Psoas muscle (tissue), 8 donors: ENCODE measurements around the gene COL4A4. TPM values are rescaled to one million over a fixed set of nuclear protein-coding genes. Genes with fewer than 3 reads are reported as not detected.
"Not testable (repeated sequence)": the region's sequence is repeated elsewhere in the genome, so short reads cannot be mapped to it uniquely, and the experiment has no call there.

Source experiments
- ATAC-seq, 4 donors: fragments of 200-7000 bp; cut with Tn5 transposase; one replicate each; pipeline ENCODE4 v1.9.1; 2020; ENCODE audit warnings: moderate library complexity in 3 of 4, mild to moderate bottlenecking in 2 of 4
- DNase-seq, 2 donors: peaks; one replicate each; pipeline ENCODE4 v3.0.0-alpha.2; 2020
- H3K27ac ChIP-seq: fragments of 200-600 bp; one replicate; pipeline ENCODE4 v1.8.0; 2022
- H3K27me3 ChIP-seq, 3 donors: fragments of 200-600 bp in 1 of 3; one replicate each; pipeline versions ENCODE4 v1.6.1 to v1.8.0; 2013 to 2022; ENCODE audit warnings: low read length in 2 of 3, mild to moderate bottlenecking in 2 of 3, moderate library complexity in 1 of 3; ENCODE audit not compliant: insufficient read depth in 3 of 3
- H3K36me3 ChIP-seq, 2 donors: fragments of 200-600 bp in 1 of 2; one replicate each; pipeline versions ENCODE4 v1.6.1 to v1.8.0; 2013 to 2022; ENCODE audit warnings: low read depth in 1 of 2, mild to moderate bottlenecking in 1 of 2, moderate library complexity in 1 of 2; ENCODE audit not compliant: insufficient read depth in 1 of 2
- H3K4me1 ChIP-seq: fragments of 200-600 bp; one replicate; pipeline ENCODE4 v1.8.0; 2022
- H3K4me3 ChIP-seq: fragments of 200-600 bp; one replicate; pipeline ENCODE4 v1.8.0; 2022; ENCODE audit warnings: mild to moderate bottlenecking
- H3K9me3 ChIP-seq: fragments of 200-600 bp; one replicate; pipeline ENCODE4 v1.8.0; 2022
- whole genome bisulfite sequencing, 3 donors: extraction: QIAGEN DNeasy Blood & Tissue Kit; methylation state at CpG; one replicate each; pipeline versions ENCODE4 v1.1.6 to v1.1.7; 2013; 5-methylcytosine and 5-hydroxymethylcytosine counted together
- intact Hi-C, 2 donors: fragments of 100-400 bp; cut with DNase I; formaldehyde crosslinking; loops; one replicate each; pipeline versions ENCODE4 v1.11.0 to v1.14.2; 2022
- polyA plus RNA-seq, 3 donors: library from polyadenylated mRNA; stranded (reverse); fragments of 200-250 nt; gene quantifications; one replicate each; pipeline ENCODE4 v1.2.3, GENCODE V29; 2013
- total RNA-seq, 4 donors: library from RNA; stranded (reverse); fragmentation: NEBNext Ultra II Directional in 2 of 4; extraction: Animal tissue kit (Norgen Biotek cat#: 25700) in 2 of 4; gene quantifications; one replicate each; pipeline versions ENCODE4 v1.2.1 to v1.2.4, GENCODE V29; 2021 to 2023
- TF ChIP-seq, protein P1 (sequence below): fragments of 200-600 bp; IDR thresholded peaks from one replicate; pipeline ENCODE4 v1.8.0; 2022; ENCODE audit warnings: antibody characterized with exemption
- donor health status: healthy with polysubstance abuse.
- donor health status: DM: no; HTN: no; CAD: no; lungs with moderate emphysema.
- donor health status: Bipolar disorder and iron deficiency.
- donor health status: healthy.
- donor health status: DM: yes; HTN: yes; CAD: no.
- donor health status: DM: no; HTN: no; CAD: no.
- donor health status: DM: no; HTN: no; CAD: no.
- donor health status: DM: yes; HTN: yes; CAD: no.

The COL4A4 gene
- total and polyA plus RNA-seq, 7 donors = 1.7 to 16.0 (median 4.6) TPM

DNA sequence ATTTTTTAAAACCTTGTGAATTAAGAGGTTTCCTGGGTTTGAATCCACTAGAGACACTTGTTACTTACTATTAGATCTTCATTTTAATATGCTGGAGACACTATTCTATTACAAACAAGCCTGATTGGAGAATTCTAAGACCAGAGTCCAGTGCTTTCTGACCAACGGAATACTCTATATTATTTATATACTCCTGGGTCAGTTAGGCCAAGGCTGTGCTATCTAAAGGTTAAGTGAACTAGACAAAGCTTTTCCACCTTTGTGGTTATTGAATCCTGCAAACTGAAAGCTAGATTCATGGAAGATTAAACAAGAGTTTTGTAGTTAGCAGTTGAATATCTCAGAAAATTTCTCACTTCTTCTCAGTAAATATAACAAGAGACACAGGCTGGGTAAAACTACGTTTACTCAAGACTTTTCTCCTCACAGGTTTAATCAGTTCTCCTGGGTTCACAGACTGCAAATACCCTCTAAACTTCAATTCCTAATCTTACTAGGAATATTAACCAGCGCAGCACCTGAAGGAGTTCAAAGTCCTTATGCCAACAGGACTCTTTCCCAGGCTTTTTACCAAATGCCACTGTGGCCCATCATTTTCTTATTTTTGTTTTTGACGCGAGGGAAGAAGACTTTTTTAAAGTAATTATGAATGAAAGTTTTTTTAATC, 66.4 kb downstream of the COL4A4 start:
- no peak for DNase-seq
- ATAC-seq = no peak
- Histone ChIP-seq H3K4me1 (no peaks in the 10 kb centered on the region), H3K27ac (no peak overlapping the region), H3K9me3 (no peaks in the 10 kb centered on the region), H3K27me3 (no peaks in the 10 kb centered on the region), H3K36me3 (peaks cover 0 to 97% of the 10 kb centered on the region in 2 donors), H3K4me3 (no peak overlapping the region)
- intact Hi-C loops = no loop called here
- WGBS, 3 donors = 80 to 87% (median 82%) methylated on average over 5 of the region's 5 CpGs
- TF ChIP-seq, protein P1, sequence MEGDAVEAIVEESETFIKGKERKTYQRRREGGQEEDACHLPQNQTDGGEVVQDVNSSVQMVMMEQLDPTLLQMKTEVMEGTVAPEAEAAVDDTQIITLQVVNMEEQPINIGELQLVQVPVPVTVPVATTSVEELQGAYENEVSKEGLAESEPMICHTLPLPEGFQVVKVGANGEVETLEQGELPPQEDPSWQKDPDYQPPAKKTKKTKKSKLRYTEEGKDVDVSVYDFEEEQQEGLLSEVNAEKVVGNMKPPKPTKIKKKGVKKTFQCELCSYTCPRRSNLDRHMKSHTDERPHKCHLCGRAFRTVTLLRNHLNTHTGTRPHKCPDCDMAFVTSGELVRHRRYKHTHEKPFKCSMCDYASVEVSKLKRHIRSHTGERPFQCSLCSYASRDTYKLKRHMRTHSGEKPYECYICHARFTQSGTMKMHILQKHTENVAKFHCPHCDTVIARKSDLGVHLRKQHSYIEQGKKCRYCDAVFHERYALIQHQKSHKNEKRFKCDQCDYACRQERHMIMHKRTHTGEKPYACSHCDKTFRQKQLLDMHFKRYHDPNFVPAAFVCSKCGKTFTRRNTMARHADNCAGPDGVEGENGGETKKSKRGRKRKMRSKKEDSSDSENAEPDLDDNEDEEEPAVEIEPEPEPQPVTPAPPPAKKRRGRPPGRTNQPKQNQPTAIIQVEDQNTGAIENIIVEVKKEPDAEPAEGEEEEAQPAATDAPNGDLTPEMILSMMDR = no peak

DNA sequence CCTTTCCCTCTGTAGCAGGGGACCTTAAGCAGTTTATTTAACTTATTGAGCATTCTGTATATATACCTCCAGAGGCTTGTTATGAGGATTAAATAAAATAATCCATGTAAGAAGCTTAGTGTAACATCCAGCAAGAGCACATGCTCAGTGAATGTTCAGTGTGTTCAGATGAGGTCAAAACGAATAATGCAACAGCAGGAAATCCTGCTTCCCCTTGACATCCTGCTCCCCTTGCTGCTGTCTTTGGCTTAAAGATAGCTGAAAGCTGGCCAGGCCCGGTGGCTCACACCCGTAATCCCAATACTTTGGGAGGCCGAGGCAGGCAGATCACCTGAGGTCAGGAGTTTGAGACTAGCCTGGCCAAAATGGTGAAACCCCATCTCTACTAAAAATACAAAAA, 68.7 kb downstream of the COL4A4 start:
- ATAC-seq (no peak), DNase-seq (no peak)
- WGBS, 3 donors = 48 to 58% (median 50%) methylated on average over 4 of the region's 4 CpGs
- H3K4me3 ChIP-seq = no peak overlapping the region
- no peak overlapping the region for H3K27ac ChIP-seq
- TF ChIP-seq, protein P1 = no peak
- H3K36me3 ChIP-seq = peaks cover 0 to 96% of the 10 kb centered on the region in 2 donors
- intact Hi-C loops = no loop called here
- H3K9me3 ChIP-seq = no peaks in the 10 kb centered on the region
- no peaks in the 10 kb centered on the region for H3K27me3 ChIP-seq
- no peaks in the 10 kb centered on the region for H3K4me1 ChIP-seq

DNA sequence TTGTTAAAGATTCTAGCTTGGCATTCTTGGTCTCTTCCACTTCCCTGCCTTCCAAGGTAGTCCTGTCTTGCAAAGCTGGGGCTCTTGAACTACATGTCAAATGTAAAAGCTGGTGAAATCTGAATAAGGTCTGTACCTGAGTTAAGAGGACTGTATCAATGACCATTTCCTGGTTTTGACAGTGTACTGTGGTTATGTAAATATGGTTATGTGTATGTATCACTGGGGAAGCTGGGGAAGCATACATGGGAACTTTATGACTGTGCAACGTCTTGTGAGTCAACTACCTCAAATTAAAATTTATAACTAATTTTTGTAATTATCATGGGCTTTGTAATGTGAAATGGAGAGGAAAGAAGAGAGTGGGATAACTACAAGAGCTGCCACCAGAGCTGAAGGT, 81.7 kb downstream of the COL4A4 start:
- Histone ChIP-seq H3K4me3 (no peak overlapping the region), H3K27ac (no peak overlapping the region), H3K36me3 (peaks cover 0 to 99% of the 10 kb centered on the region in 2 donors), H3K9me3 (no peaks in the 10 kb centered on the region), H3K4me1 (no peaks in the 10 kb centered on the region), H3K27me3 (no peaks in the 10 kb centered on the region)
- ATAC-seq (no peak), DNase-seq (no peak)
- 56 to 58% (median 58%) methylated on average over 1 of the region's 1 CpG for WGBS, 3 donors
- TF ChIP-seq, protein P1 = no peak
- intact Hi-C loops = no loop called here

DNA sequence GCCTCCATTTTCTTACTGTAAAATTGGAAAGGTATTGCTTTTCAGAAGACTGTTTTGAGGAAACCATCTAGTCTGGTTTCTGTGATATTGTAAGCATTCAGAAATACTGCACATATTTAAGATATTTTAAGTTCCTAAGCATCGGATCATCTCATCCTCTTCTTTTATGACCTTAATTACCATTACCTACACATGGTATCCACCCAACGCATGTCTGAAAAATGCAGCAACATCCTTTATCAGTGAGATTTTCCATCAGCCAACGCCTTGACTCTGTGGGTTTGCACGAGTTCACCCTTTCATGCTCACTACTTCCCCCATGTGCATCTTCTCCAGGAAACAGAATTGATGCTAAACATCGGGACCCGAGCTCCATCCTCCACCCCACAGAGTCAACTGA, 84.3 kb downstream of the COL4A4 start:
- Histone ChIP-seq H3K4me3 (no peak overlapping the region), H3K36me3 (peaks cover 0 to 84% of the 10 kb centered on the region in 2 donors), H3K27ac (no peak overlapping the region), H3K4me1 (no peaks in the 10 kb centered on the region), H3K27me3 (no peaks in the 10 kb centered on the region), H3K9me3 (no peaks in the 10 kb centered on the region)
- ATAC-seq (no peak), DNase-seq (no peak)
- TF ChIP-seq, protein P1 = no peak
- intact Hi-C loops = no loop called here
- 69 to 81% (median 80%) methylated on average over 6 of the region's 6 CpGs for WGBS, 3 donors

DNA sequence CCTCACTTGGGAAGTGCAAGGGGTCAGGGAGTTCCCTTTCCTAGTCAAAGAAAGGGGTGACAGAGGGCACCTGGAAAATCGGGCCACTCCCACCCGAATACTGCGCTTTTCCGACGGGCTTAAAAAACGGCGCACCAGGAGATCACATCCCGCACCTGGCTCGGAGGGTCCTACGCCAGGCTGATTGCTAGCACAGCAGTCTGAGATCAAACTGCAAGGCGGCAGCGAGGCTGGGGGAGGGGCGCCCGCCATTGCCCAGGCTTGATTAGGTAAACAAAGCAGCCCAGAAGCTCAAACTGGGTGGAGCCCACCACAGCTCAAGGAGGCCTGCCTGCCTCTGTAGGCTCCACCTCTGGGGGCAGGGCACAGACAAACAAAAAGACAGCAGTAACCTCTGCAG, 98.9 kb downstream of the COL4A4 start:
- H3K27ac ChIP-seq, ATAC-seq, H3K27me3 ChIP-seq, H3K9me3 ChIP-seq, intact Hi-C loops, H3K4me1 ChIP-seq, H3K4me3 ChIP-seq, DNase-seq: not testable (repeated sequence)
- peaks cover 0 to 18% of the 10 kb centered on the region in 2 donors for H3K36me3 ChIP-seq
- 76 to 89% (median 79%) methylated on average over 11 to 14 of the region's 14 CpGs for WGBS, 3 donors
